Parathyroid adenoma (tissue), 2 donors: ENCODE results near the gene PAX5.

ENCODE experiments used
- H2AFZ ChIP-seq: fragments of 300-600 bp; sonication (generic); one replicate; pipeline ENCODE4 v1.7.0; 2017; ENCODE audit warnings: antibody characterized with exemption, mild to moderate bottlenecking
- H3K27ac ChIP-seq: fragments of 300-600 bp; sonication (generic); one replicate; pipeline ENCODE4 v1.7.0; 2017
- H3K27me3 ChIP-seq: fragments of 300-600 bp; sonication (generic); one replicate; pipeline ENCODE4 v1.7.0; 2017; ENCODE audit warnings: low read length; ENCODE audit not compliant: control insufficient read depth, insufficient read depth
- H3K36me3 ChIP-seq: fragments of 300-600 bp; sonication (generic); one replicate; pipeline ENCODE4 v1.7.0; 2017; ENCODE audit warnings: low read length; ENCODE audit not compliant: control insufficient read depth, insufficient read depth
- H3K4me1 ChIP-seq: fragments of 300-600 bp; sonication (generic); one replicate; pipeline ENCODE4 v1.7.0; 2017; ENCODE audit warnings: control low read depth
- H3K4me2 ChIP-seq: fragments of 300-600 bp; sonication (generic); one replicate; pipeline ENCODE4 v1.7.0; 2017; ENCODE audit warnings: low read length
- H3K4me3 ChIP-seq: fragments of 300-600 bp; sonication (generic); one replicate; pipeline ENCODE4 v1.7.0; 2017; ENCODE audit warnings: low read depth, low read length
- H3K79me2 ChIP-seq: fragments of 300-600 bp; sonication (generic); one replicate; pipeline ENCODE4 v1.7.0; 2017; ENCODE audit warnings: control low read depth
- H3K9ac ChIP-seq: fragments of 300-600 bp; sonication (generic); one replicate; pipeline ENCODE4 v1.7.0; 2017; ENCODE audit warnings: mild to moderate bottlenecking
- H3K9me3 ChIP-seq: fragments of 300-600 bp; sonication (generic); one replicate; pipeline ENCODE4 v1.7.0; 2017; ENCODE audit warnings: low read length; ENCODE audit not compliant: control insufficient read depth
- CTCF ChIP-seq: fragments of 300-600 bp; sonication (generic); IDR thresholded peaks from one replicate; pipeline ENCODE4 v1.7.0; 2017; ENCODE audit warnings: antibody characterized with exemption, mild to moderate bottlenecking
- donor health status: primary hyperparathyroidism.

The PAX5 gene

GRCh38 chr9:36961561-36962325, 72.3 kb downstream of the PAX5 start:
- Histone ChIP-seq H2AFZ (no peak overlapping the region), H3K4me3 (no peak overlapping the region), H3K4me2 (no peak overlapping the region), H3K27ac (no peak overlapping the region), H3K9me3 (no peaks in the 10 kb centered on the region), H3K9ac (no peak overlapping the region), H3K79me2 (no peaks in the 10 kb centered on the region), H3K4me1 (no peaks in the 10 kb centered on the region), H3K36me3 (no peaks in the 10 kb centered on the region), H3K27me3 (no peaks in the 10 kb centered on the region)
- no peak for TF ChIP-seq CTCF

GRCh38 chr9:36961051-36961450, 73.0 kb downstream of the PAX5 start:
- Histone ChIP-seq H3K4me1 (no peaks in the 10 kb centered on the region), H3K4me2 (no peak overlapping the region), H3K4me3 (no peak overlapping the region), H3K27ac (no peak overlapping the region), H2AFZ (no peak overlapping the region), H3K9ac (no peak overlapping the region), H3K27me3 (no peaks in the 10 kb centered on the region), H3K9me3 (no peaks in the 10 kb centered on the region), H3K79me2 (no peaks in the 10 kb centered on the region), H3K36me3 (no peaks in the 10 kb centered on the region)
- no peak for TF ChIP-seq CTCF

- Histone ChIP-seq H3K27me3 (no peaks in the 10 kb centered on the region), H3K4me2 (no peak overlapping the region), H3K9ac (no peak overlapping the region), H3K27ac (no peak overlapping the region), H3K36me3 (no peaks in the 10 kb centered on the region), H3K9me3 (no peaks in the 10 kb centered on the region), H3K4me3 (no peak overlapping the region), H3K4me1 (no peaks in the 10 kb centered on the region), H2AFZ (no peak overlapping the region), H3K79me2 (no peaks in the 10 kb centered on the region)
- TF ChIP-seq CTCF: no peak
These were observed 73.5 kb downstream of the PAX5 start for GRCh38 chr9:36960575-36960955.

GRCh38 chr9:36959681-36960574, 74.1 kb downstream of the PAX5 start:
- Histone ChIP-seq H3K79me2 (no peaks in the 10 kb centered on the region), H3K27me3 (no peaks in the 10 kb centered on the region), H3K4me1 (no peaks in the 10 kb centered on the region), H3K27ac (no peak overlapping the region), H3K4me3 (no peak overlapping the region), H3K9ac (no peak overlapping the region), H3K36me3 (no peaks in the 10 kb centered on the region), H3K9me3 (no peaks in the 10 kb centered on the region), H3K4me2 (no peak overlapping the region), H2AFZ (no peak overlapping the region)
- TF ChIP-seq CTCF: no peak
